Measurements from ENCODE around the gene CPNE5.
"Not testable (repeated sequence)": the region's sequence is repeated elsewhere in the genome, so short reads cannot be mapped to it uniquely, and the experiment has no call there.

The CPNE5 gene

DNA sequence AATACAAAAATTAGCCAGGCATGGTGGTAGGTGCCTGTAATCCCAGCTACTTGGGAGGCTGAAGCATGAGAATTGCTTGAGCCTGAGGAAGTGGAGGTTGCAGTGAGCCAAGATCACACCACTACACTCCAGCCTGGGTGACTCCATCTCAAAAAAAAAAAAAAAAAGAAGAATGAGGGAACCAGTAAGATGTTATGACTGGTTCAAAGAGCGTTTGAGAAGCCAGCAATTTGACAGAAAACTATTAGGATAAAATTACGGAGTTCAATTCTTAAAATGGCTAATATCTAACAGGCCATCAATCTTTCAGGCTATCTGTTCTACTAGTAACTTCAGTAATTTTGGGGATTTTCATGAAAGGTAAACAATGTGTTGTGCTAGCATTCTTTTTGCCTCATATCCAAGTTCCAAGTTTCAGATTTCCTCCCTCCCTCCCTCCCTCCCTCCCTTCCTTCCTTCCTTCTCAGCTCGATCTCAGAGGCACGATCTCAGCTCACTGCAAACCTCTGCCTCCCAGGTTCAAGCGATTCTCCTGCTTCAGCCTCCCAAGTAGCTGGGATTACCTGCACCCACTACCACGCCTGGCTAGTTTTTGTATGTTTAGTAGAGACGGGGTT, 134.2 kb downstream of the CPNE5 start:
- not testable (repeated sequence) for DNase-seq (ENCODE audit: low read depth in 2 of 2)

DNA sequence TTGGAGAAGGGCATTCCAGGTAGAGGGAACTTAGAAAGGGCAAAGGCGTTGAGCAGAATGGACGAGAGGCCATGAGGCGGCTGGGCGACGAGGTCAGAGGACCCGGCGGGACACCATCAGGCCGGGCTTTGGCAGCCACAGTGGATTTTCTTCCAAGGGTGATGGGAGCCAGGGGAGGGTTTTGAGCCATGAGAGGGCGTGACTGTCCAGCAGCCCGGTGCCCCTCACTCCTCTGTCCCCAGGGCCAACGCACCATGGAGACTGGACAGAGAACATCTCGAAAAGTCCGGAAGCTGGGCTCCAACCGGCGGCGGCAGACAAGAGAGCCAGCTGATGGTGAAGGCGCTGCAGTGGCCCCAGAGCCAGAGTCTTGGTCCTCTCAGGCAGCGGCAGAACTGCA, 135.3 kb downstream of the CPNE5 start:
- no peak for DNase-seq (ENCODE audit: low read depth in 2 of 2)

DNA sequence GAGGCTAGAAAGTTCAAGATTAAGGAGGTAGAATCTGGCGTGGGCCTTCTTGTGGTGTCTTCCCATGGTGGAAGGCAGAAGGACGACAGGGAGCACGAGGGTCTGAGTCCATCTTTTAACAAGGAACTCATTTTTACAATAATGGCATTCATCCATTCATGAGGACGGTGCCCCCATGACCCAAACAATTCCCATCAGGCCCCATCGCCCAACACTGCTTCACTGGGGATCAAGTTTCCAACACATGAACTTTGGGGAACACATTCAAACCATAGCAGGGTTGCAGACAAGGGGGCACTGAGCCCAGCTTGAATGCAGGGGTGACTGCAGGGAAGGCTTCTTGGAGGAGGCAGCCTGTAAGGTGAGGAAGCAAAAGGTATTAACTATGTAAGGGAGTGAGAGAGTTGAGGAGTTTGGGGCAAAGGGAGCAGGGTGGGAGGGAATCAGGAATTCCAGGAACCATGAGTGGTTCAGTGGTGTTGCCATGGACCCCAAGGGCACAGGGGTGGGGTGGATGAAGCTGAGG, 136.1 kb downstream of the CPNE5 start:
- DNase-seq (ENCODE audit: low read depth in 2 of 2) = no peak

DNA sequence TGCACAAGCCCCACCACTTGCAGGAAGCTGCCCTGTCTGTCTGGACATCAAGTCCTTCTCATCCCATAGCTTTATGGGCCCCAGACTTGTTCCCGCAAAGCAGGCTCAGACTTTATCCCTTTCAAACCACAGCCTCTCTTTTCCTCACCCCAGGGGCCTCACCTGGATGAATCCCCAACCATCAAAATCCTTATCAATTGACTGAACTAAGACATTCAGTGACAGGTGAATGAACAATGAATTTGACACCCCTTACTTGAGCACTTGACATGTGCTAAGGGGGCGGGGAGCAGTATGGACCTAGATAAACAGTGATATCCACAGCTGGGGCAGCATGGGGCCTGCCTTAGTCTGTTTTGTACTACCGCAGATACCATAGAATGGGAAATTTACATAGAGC, 136.6 kb downstream of the CPNE5 start:
- DNase-seq (ENCODE audit: low read depth in 2 of 2) = no peak

DNA sequence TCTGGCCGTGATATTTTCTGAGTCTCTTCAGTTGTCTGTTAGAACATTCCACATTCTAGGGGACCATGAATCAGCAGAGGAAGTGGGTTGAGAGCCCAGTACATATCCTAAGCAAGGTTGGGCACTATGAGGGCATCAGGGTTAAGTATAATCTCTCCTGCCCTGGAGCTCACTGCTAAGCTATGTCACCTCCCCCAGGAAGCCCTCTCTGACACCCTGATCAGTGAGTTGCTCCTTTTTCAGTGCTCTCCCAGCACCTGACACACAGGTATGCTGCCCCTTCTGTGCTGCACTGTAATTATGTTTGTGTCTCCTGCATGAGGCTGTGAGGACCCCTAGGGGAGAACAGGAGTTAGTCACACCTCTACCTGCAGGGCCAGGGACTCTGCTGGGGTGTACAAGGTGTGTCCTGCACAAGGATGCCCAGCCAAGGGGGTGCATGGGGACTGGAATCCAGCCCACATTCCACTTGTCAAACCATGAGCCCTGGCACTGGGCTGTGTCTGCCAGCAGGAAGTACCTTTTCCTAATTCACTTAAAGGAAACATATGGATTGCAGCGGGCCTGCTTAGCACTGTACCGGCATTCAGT, 137.7 kb downstream of the CPNE5 start:
- DNase-seq (ENCODE audit: low read depth in 2 of 2) = no peak

DNA sequence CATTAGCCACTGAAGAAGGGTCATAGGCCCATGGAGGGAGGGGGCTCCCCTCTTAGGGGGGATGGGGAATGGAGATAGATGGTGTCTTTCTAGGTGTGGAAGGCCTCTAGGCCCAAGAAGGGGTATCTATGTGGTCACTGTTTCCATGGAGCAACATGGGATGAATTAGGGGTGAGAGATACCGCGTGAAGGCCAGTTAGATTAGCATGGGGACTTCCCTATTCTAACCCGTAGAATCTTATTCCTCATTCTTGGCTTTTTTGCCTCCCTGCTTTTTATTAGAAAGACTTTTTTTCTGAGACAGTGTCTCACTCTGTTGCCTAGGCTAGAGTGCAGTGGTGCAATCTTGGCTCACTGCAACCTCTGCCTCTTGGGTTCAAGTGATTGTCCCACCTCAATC, 138.4 kb downstream of the CPNE5 start:
- DNase-seq (ENCODE audit: low read depth in 2 of 2) = no peak

DNA sequence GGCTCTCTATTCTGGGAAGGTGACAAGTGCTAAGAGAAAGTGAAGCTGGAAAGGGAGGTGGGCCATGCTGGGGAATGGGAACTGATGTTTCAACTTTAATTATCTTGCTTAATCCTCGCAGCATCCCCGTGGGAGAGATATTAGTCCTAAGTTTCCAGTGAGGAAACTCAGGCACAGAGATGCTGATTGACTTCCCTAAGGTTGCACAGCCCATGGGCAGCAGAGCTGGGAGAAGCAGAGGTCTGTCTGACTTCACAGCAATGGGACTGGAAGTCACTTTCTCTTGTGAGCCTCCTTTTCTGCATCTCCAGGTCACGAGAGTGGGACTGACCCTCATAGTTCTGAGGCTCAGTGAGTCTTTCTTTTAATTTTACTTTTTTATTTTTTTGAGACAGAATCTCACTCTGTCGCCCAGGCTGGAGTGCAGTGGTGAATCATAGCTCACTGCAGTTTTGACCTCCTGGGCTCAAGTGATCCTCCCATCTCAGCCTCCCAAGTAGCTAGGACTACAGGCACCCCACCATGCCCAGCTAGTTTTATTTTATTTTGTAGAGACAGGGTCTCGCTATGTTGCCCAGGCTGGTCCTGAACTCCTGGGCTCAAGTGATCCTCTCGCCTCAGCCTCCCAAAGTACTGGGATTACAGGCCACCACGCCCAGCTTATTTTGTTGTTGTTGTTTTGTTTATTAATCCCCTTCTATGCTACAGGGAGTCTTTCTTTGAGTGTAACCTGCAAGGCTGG, 139.0 kb downstream of the CPNE5 start:
- no peak for DNase-seq (ENCODE audit: low read depth in 2 of 2)

DNA sequence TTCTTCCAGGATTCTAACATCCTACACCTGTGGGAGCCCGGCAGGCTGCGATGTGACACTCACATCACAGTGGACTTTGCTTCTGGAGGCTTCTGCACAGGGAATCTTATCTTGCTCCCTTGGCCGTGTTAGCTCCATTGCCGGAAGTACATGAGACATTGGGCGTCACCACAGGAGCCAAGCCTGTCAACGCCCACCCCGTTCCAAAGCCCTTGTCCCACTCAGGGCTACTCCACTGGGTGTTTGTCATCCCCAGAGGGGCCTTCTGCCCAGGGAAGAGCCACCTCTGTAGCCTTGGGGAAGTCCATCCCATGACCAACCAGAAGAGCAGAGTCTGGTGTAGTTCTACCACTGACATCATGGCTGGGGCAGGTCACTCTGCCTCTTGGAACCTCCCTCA, 139.9 kb downstream of the CPNE5 start:
- no peak for DNase-seq (ENCODE audit: low read depth in 2 of 2)

DNA sequence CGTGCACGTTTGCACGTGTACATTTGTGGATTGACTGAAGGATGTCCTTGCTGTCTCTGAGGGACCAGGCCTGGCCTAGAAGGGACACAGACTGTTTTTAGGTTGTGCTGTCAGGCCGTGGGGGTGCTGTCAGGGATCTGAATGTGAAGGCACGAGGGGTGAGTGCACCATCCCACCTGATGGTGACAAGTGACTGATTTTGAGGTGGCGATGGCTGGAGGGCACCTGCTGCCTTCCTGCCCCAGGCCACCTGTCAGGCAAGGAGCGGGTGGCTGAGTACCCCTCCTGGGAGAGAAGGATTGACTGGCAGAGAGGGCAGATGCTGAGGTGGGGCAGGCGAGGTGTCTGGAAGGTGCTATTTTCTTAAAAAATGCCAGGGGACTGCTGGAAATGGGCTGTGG, 140.4 kb downstream of the CPNE5 start:
- no peak for DNase-seq (ENCODE audit: low read depth in 2 of 2)

DNA sequence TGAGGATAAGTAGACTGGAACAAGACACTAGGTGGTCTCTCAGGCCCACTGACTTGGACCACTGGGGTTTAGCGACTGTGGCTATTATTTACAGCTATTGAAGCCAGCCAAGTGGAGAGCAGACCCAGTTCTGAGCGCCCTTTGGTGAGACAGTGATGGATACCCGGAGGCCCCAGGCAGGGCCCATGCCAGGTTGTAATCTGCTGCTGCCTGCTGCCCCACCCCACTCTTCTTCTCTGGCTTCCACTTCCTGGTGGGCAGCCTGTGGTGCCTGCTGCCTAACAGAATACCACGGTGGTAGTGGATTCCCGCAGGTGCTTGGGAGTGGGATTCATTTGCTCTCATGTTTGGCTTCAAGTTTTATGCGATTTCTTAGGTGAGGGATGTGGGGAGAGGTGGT, 141.0 kb downstream of the CPNE5 start:
- no peak for DNase-seq (ENCODE audit: low read depth in 2 of 2)

DNA sequence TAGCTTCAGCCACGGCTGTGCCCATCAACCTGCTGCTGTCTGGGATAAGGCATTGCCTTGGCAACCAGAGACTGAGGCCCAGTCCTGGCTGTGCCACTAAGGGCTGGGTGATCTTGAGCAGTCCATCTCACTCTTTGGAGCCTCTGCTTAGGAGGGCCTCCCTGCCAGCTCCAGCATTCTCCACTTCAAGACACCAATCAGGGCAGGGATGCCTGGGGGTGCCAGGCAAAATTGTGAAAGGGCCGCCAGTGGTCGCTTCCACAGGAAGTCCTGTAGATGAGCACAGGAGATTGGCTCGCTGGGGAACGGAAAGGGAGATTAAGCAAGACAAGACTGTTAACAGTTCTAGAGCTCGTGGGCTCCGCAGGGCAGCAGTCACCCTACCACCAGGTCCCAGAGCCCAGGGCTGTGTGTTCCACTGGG, 141.8 kb downstream of the CPNE5 start, which contains the start of gene RAB44:
Gene RAB44 (plus strand): TSS at position 346 of the 423 bp plus-strand sequence. CDS start 6,410 bp downstream, outside the sequence.
- no peak for DNase-seq (ENCODE audit: low read depth in 2 of 2)

DNA sequence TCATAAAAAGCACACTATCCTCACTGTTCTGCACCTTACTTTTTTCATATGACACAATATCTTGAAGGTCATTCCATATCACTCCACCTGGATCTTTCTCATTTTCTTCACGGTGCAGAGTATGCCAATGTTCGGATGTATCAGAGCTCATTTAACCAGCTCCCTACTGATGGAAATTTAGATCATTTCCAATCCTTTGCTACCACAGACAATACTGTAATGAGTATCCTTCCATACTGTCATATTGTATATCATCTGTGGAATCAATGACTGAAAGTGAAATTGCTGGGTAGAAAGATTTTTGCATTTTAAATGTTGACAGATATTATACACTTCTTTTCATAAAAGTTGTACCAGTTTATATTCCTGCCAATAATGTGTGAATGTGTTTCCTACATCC, 143.8 kb downstream of the CPNE5 start:
- no peak for DNase-seq (ENCODE audit: low read depth in 2 of 2)

DNA sequence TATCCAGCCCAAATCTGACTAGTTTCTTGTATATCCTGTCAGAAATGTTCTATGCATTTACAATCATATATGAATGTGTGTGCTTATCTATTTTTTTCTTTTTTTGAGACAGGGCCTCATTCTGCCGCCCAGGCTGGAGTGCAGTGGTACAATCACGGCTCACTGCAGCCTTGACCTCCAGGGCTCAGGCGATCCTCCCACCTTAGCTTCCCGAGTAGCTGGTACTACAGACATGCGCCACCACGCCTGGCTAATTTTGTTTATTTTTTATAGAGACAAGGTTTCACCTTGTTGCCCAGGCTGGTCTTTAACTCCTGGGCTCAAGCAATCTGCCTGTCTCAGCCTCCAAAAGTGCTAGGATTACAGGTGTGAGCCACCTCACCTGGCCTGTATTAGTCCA, 144.6 kb downstream of the CPNE5 start:
- DNase-seq (ENCODE audit: low read depth in 2 of 2) = no peak

DNA sequence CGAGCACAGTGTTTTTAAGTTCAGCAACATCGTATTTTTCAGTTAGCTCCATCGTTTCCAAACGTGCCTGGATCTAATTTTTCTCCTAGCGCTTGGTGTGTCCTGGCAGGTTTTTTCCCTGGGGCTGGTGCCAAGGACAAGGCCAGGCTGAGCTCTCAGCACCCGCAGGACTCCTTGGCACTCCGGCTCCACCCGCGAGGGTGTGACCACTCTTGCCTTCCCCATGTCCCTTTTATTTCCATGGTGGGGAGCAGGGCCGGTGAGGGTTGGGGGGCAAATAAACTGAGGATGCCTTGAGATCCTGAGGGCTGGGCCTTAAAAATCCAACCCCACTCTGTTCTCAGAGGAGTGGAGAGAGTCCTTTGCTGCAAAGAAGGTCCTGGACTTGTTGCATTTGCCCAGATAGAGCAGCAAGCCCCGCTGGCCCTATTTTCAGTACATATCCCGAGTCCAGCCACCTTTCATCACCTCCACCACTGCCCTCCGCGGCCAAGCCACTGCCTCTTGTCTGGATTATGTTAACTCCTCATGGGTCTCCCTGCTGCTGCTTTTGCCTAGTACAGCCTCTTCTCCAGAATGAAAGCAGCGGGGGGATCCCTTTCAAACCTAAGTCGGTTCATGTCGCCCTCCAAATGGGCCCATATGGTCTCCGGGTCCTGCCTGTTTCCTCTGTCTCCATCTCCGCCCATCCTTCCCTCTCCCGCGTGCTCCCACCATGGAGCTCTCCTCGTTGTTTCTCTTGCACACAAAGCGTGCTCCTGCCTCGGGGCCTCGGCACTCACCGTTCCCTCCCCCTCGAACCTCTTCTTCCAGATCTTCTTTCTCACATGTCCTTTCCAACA, 146.2 kb downstream of the CPNE5 start:
- no peak for DNase-seq (ENCODE audit: low read depth in 2 of 2)

DNA sequence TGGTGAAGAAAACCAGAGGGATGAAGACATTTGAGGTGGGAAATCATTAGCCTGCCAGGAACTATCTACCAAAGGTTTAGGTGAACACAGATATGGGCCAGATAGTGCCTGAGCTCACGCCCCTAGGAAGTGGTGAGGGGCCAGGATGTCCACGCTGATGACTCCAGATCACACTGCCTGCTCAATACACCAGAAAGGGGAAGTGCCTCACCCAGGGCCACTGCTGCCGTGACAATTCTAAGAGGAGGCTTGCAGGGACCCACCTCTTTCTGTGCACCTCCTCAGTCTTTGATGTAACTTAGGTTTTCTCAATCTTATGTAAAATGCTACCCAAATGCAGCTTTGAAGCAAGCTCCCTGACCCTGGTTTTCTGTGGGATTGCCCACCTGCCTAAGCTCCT, 147.0 kb downstream of the CPNE5 start:
- no peak for DNase-seq (ENCODE audit: low read depth in 2 of 2)

DNA sequence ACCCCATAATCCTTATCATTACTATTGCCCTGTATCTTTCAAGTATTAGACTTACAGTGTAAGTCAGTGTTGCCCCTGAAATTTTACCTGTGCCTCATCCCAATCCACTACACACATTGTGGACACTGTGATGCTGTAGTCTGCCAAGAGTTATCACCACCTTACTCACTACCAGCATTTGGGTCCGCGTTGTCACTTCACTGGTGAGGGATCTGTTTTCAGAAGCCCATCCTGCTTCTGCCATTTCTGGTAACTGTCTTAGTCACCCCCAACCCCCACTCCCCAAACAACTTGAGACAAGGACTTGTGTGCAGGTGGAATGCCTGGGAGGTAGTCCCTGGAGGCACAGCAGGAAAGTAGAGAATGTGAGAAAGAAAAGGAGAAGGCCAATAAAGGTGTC, 147.6 kb downstream of the CPNE5 start:
- no peak for DNase-seq (ENCODE audit: low read depth in 2 of 2)

DNA sequence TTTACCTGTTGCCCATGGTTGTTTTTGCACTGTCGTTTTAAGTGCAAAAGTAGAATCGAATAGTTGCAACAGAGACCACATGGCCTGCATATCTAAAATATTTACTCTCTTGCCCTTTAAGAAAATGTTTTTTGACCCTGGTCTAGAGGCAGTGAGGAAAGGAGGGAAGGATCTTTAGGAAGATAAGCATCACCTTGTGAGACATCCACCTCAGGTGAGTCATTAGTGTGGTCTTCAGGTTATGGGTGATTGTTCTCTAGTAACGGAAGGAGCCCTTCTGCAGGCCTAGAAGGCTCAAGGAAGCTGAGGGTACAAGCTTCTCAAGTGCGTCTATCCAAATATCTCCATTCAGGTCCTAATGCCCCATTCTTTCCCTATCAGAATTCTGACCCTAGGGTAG, 148.2 kb downstream of the CPNE5 start:
- no peak for DNase-seq (ENCODE audit: low read depth in 2 of 2)
